ENCODE data around the gene AQP3.

DNA sequence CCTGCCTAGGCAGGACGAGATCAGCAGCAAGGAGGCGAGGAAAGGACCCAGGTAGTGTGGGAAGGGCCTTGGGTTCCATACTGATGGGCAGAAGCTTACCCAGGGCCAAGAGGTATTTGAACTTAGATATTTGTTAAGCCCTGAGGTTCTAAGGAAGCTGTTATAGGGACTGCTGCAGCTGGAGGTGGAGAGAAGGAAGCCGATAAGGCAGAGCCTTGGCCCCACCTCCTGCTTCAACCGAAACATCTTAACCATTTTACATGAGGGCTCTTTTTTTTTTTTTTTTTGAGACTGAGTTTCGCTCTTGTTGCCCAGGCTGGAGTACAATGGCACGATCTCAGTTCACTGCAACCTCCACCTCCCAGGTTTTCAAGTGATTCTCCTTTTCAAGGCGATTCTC, 8.6 kb upstream of the AQP3 start:
- TF ChIP-seq ZNF384 (IDR thresholded peaks at IDR 0.05) = no peak
- TF ChIP-seq FOXA1 (IDR thresholded peaks at IDR 0.05) = no peak
- no peak for TF ChIP-seq TARDBP (IDR thresholded peaks at IDR 0.05)
- no peak for TF ChIP-seq ARNT (IDR thresholded peaks at IDR 0.05)
